Fibroblast of villous mesenchyme (primary cell): Measurements from ENCODE around the gene HCFC1R1. TPM values are rescaled to one million over a fixed set of nuclear protein-coding genes. Genes with fewer than 3 reads are reported as not detected.
"Not testable (repeated sequence)": the region's sequence is repeated elsewhere in the genome, so short reads cannot be mapped to it uniquely, and the experiment has no call there.

ENCODE experiments used
- DNase-seq: peaks from one replicate; pipeline ENCODE4 v3.0.0-alpha.2; 2010; ENCODE audit warnings: low read depth
- H3K4me3 ChIP-seq: 2 replicates; pipeline ENCODE4 v1.5.1; 2011; ENCODE audit warnings: low read depth, mild to moderate bottlenecking, low read length
- CTCF ChIP-seq: IDR thresholded peaks from 2 replicates; pipeline ENCODE4 v1.5.1; 2012; ENCODE audit warnings: low read depth, mild to moderate bottlenecking, low read length; ENCODE audit not compliant: insufficient read depth
- total RNA-seq: library from RNA; depleted of rRNA; stranded (reverse); fragments of >200 nt; gene quantifications from 2 replicates; pipeline ENCODE4 v1.2.3, GENCODE V29; 2012

HCFC1R1 gene
- total RNA-seq, 1 donor, result 28.1 TPM

DNA sequence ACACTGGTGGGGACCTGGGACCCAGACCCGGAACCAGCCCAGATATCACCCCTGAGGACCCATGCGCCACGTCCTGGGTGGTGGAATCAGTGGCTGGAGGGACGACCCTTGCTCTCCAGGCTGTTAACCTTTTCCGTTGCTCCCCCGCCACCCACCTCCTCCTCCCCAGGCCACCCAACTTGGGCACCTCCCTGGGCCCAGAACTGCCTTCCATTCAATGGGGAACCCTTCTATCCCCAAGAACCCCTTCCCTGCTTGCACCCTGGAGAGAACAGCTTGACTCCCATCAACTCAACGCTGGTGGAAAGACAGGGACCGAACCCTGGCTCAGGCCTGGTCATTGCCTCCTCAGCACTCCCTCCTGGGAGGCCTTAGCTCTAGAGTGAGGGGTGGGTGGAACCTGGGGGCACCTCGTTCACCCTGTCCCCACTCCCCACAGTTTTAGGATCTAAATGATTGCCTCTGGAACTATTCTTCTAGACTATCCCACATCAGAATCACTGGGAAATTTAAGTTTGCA, 36.0 kb upstream of the HCFC1R1 start:
- TF ChIP-seq CTCF, result no peak
- peak overlapping the region; percentile 43 for H3K4me3 ChIP-seq
- DNase-seq, result no peak

- H3K4me3 ChIP-seq, result peak overlapping the region; percentile 81
- TF ChIP-seq CTCF, result peak; percentile 53
- DNase-seq, result peak; percentile 89
Measured at GRCh38 chr16:3059041-3059722, 35.4 kb upstream of the HCFC1R1 start.

- peak overlapping the region; percentile 81 for H3K4me3 ChIP-seq
- TF ChIP-seq CTCF, result no peak
- DNase-seq, result peak; percentile 20
Measured at GRCh38 chr16:3058139-3059030, 34.6 kb upstream of the HCFC1R1 start.

DNA sequence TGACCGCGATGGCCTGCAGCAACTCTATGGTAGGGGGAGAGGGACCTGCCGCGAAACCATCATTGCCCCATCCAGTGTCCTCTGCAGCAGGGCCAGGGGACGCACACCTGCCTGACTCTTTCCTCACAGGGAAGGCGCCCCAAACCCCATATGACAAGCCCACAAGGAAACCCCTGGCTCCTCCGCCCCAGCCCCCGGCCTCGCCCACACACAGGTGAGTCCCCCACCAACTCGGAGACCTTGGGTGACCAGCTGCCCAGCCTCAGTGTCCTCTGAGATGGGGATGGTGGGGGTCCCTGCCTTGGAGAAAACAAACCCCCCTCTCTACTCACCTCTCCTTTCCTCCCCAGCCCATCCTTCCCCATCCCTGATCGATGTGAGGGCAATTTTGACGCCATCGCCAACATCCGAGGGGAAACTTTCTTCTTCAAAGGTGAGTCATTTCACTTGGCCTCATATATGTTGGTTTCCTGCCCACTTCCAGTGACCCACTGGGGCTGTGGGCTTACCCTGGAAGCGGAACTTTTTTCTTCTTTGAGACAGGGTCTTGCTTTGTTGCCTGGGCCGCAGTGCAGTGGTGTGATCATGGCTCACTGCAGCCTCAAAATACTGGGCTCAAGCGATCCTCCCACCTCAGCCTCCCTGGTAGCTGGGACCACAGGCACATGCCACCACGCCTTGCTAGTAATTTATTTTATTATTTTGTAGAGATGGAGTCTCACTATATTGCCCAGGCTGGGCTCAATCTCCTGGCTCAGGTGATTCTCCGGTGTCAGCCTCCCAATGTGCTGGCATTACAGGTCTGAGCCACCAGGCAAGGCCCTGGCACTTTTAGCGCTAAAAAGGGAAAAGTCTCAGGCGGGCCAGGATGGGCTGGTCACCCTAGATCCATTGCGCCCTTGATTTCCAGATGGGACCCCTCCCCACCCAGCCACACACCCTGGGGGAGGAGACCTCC, 33.7 kb upstream of the HCFC1R1 start:
- H3K4me3 ChIP-seq, result no peak overlapping the region
- DNase-seq, result no peak
- no peak for TF ChIP-seq CTCF

DNA sequence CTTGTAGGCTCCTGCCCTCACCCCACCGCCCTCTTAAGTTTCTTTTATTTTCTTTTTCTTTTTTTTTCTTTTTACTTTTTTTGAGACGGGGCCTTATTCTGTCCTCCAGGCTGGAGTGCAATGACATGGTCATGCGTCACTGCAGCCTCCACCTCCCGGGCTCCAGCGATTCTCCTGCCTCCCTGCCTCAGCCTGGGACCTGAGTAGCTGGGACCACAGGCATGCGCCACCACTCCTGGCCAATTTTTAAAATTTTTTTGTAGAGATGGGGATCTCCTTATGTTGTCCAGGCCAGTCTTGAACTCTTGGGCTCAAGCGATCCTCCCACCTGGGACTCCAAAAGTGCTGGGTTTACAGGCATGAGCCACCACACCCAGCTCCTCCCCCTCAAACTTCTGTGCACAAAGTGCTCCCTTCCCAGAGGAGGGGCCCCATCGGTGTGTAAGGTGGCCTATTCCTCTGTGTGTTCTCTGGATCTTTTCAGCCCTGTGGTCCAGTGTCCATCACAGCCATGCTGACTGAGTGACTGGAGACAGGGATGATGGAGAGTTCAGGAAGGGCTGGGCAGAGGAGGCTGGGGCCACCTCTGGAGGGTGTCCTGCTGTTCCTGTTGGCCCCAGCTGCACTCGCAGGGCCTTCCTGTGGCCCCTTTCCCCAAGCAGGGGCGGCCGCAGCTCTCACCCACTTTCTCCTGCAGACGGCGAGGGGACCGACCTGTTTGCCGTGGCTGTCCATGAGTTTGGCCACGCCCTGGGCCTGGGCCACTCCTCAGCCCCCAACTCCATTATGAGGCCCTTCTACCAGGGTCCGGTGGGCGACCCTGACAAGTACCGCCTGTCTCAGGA, 32.8 kb upstream of the HCFC1R1 start:
- TF ChIP-seq CTCF, result no peak
- no peak for DNase-seq
- no peak overlapping the region for H3K4me3 ChIP-seq

DNA sequence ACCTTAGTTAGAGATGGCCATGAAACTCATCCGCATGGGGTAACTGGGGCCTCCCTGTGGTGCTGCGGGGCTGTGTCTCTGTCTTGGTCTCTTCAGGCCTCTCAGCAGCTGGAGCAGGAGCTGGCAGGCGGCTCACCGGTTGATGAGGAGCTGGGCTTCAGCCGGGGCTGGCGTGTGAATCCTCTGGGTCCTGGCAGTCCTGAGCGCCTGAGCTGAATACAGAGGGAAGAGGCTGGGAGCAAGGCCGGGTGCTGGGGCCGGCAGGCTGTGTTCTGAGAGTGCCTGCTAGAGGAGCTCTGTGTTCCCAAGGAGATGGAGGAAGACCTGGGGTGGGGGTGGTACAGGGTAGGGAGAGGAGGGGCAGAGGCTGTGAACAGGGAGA, 32.0 kb upstream of the HCFC1R1 start:
- not testable (repeated sequence) for DNase-seq, H3K4me3 ChIP-seq
